ENCODE measurements around the gene GRAMD2A.
"Not testable (repeated sequence)": the region's sequence is repeated elsewhere in the genome, so short reads cannot be mapped to it uniquely, and the experiment has no call there.

GRAMD2A gene

GRCh38 chr15:72184165-72184811 is 13.3 kb downstream of the GRAMD2A start:
- no peak for DNase-seq (ENCODE audit: low read depth, low spot score)

GRCh38 chr15:72183781-72184164 is 13.8 kb downstream of the GRAMD2A start:
- no peak for DNase-seq (ENCODE audit: low read depth, low spot score)

GRCh38 chr15:72182673-72183072 is 14.9 kb downstream of the GRAMD2A start:
- no peak for DNase-seq (ENCODE audit: low read depth, low spot score)

- DNase-seq (ENCODE audit: low read depth, low spot score), result no peak
Observed at GRCh38 chr15:72182244-72182643, 15.3 kb downstream of the GRAMD2A start.

- DNase-seq (ENCODE audit: low read depth, low spot score), result no peak
Observed at GRCh38 chr15:72180761-72181324, 16.7 kb downstream of the GRAMD2A start.

GRCh38 chr15:72179950-72180581 is 17.5 kb downstream of the GRAMD2A start:
- DNase-seq (ENCODE audit: low read depth, low spot score), result no peak

GRCh38 chr15:72178976-72179585 is 18.5 kb downstream of the GRAMD2A start:
- DNase-seq (ENCODE audit: low read depth, low spot score), result no peak

GRCh38 chr15:72176743-72177142 is 20.8 kb downstream of the GRAMD2A start:
- no peak for DNase-seq (ENCODE audit: low read depth, low spot score)

- DNase-seq (ENCODE audit: low read depth, low spot score), result no peak
Observed at GRCh38 chr15:72176159-72176558, 21.4 kb downstream of the GRAMD2A start.

GRCh38 chr15:72175186-72176044 is 22.2 kb downstream of the GRAMD2A start:
- no peak for DNase-seq (ENCODE audit: low read depth, low spot score)

GRCh38 chr15:72174551-72175165 is 22.9 kb downstream of the GRAMD2A start:
- DNase-seq (ENCODE audit: low read depth, low spot score), result no peak

- DNase-seq (ENCODE audit: low read depth, low spot score), result no peak
Observed at GRCh38 chr15:72173864-72174550, 23.6 kb downstream of the GRAMD2A start.

GRCh38 chr15:72173401-72173800 is 24.2 kb downstream of the GRAMD2A start:
- no peak for DNase-seq (ENCODE audit: low read depth, low spot score)

GRCh38 chr15:72172796-72173195 is 24.8 kb downstream of the GRAMD2A start:
- DNase-seq (ENCODE audit: low read depth, low spot score), result no peak

- not testable (repeated sequence) for DNase-seq (ENCODE audit: low read depth, low spot score)
Observed at GRCh38 chr15:72171978-72172377, 25.6 kb downstream of the GRAMD2A start.

GRCh38 chr15:72170691-72171090 is 26.9 kb downstream of the GRAMD2A start:
- no peak for DNase-seq (ENCODE audit: low read depth, low spot score)

GRCh38 chr15:72169921-72170611 is 27.5 kb downstream of the GRAMD2A start:
- no peak for DNase-seq (ENCODE audit: low read depth, low spot score)

GRCh38 chr15:72169236-72169920 is 28.2 kb downstream of the GRAMD2A start:
- no peak for DNase-seq (ENCODE audit: low read depth, low spot score)

GRCh38 chr15:72168808-72169190 is 28.8 kb downstream of the GRAMD2A start:
- no peak for DNase-seq (ENCODE audit: low read depth, low spot score)
